HL-60 (cell line): ENCODE data around the gene BCAR3.

Experiments
- CTCF ChIP-seq: IDR thresholded peaks from one replicate; pipeline ENCODE4 v1.5.1; 2011; ENCODE audit warnings: low read length, control low read depth, inconsistent platforms; ENCODE audit not compliant: insufficient read depth
- GABPA ChIP-seq: IDR thresholded peaks from 2 replicates; pipeline ENCODE4 v1.6.1; 2012; ENCODE audit warnings: low read depth
- POLR2AphosphoS5 ChIP-seq: IDR thresholded peaks from 2 replicates; pipeline ENCODE4 v1.6.1; 2012; ENCODE audit warnings: low read depth
- REST ChIP-seq: IDR thresholded peaks from 2 replicates; pipeline ENCODE4 v1.6.1; 2012; ENCODE audit warnings: low read depth; ENCODE audit not compliant: insufficient replicate concordance
- SPI1 ChIP-seq: IDR thresholded peaks from 2 replicates; pipeline ENCODE4 v1.6.1; 2012; ENCODE audit warnings: low read depth, mild to moderate bottlenecking, borderline replicate concordance

GRCh38 chr1:93537924-93538323, 143.7 kb downstream of the BCAR3 start:
- TF ChIP-seq CTCF (no peak), GABPA (no peak), REST (no peak), POLR2AphosphoS5 (no peak), SPI1 (no peak)
